Osteocyte (in vitro differentiated cells): ENCODE data around the gene GRK1. TPM values are rescaled to one million over a fixed set of nuclear protein-coding genes. Genes with fewer than 3 reads are reported as not detected.

Source experiments
- DNase-seq: peaks from one replicate; pipeline ENCODE4 v3.0.0; 2021; ENCODE audit warnings: mixed read lengths; ENCODE audit not compliant: unreplicated experiment; ENCODE audit errors: extremely low spot score
- H3K27ac Mint-ChIP-seq: one replicate; pipeline ENCODE4 v1.8.0; 2021; ENCODE audit warnings: mild to moderate bottlenecking, mixed read lengths; ENCODE audit not compliant: unreplicated experiment
- H3K27me3 Mint-ChIP-seq: one replicate; pipeline ENCODE4 v1.8.0; 2021; ENCODE audit warnings: mixed read lengths; ENCODE audit not compliant: unreplicated experiment
- H3K36me3 Mint-ChIP-seq: one replicate; pipeline ENCODE4 v1.8.0; 2021; ENCODE audit warnings: mixed read lengths; ENCODE audit not compliant: unreplicated experiment
- H3K4me1 Mint-ChIP-seq: one replicate; pipeline ENCODE4 v1.8.0; 2021; ENCODE audit warnings: mixed read lengths; ENCODE audit not compliant: unreplicated experiment
- H3K4me3 Mint-ChIP-seq: one replicate; pipeline ENCODE4 v1.8.0; 2021; ENCODE audit warnings: mild to moderate bottlenecking, moderate library complexity, mixed read lengths; ENCODE audit not compliant: unreplicated experiment
- H3K9me3 Mint-ChIP-seq: one replicate; pipeline ENCODE4 v1.8.0; 2021; ENCODE audit warnings: mixed read lengths; ENCODE audit not compliant: unreplicated experiment
- total RNA-seq: library from RNA; stranded (reverse); gene quantifications from 2 replicates; pipeline ENCODE4 v1.2.1, GENCODE V29; 2021
- TF ChIP-seq, protein P1 (sequence below): fragments of 200-600 bp; sonication (generic); IDR thresholded peaks from 2 replicates; pipeline ENCODE4 v1.5.0; 2021; ENCODE audit warnings: antibody characterized with exemption, mild to moderate bottlenecking, moderate library complexity

The GRK1 gene
- total RNA-seq, 1 donor from 2014 or later: not detected

DNA sequence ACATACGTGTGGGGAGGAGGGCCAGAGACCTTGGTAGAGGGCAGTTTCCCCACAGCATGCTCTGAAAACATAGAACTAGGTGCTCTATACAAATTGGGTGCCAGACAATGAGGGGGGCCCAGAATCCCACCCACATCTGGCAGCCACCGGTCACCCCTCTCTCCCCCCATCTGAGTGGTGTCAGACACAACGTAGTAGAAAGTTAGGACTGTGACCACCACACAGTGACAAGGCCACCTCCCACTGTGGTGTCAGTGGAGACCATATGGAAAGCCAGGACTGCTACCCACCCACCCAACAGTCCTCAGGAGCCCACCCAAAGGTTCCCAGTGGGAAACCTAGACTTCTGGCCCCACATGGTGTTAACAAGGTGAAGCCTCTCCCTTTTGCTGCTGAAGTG is 7.0 kb upstream of the GRK1 start:
- Mint-ChIP-seq H3K27ac (no peak overlapping the region), H3K36me3 (peaks cover 2% of the 10 kb centered on the region), H3K9me3 (peaks cover 20% of the 10 kb centered on the region), H3K27me3 (peaks cover 26% of the 10 kb centered on the region), H3K4me1 (no peaks in the 10 kb centered on the region), H3K4me3 (no peak overlapping the region)
- TF ChIP-seq, protein P1, sequence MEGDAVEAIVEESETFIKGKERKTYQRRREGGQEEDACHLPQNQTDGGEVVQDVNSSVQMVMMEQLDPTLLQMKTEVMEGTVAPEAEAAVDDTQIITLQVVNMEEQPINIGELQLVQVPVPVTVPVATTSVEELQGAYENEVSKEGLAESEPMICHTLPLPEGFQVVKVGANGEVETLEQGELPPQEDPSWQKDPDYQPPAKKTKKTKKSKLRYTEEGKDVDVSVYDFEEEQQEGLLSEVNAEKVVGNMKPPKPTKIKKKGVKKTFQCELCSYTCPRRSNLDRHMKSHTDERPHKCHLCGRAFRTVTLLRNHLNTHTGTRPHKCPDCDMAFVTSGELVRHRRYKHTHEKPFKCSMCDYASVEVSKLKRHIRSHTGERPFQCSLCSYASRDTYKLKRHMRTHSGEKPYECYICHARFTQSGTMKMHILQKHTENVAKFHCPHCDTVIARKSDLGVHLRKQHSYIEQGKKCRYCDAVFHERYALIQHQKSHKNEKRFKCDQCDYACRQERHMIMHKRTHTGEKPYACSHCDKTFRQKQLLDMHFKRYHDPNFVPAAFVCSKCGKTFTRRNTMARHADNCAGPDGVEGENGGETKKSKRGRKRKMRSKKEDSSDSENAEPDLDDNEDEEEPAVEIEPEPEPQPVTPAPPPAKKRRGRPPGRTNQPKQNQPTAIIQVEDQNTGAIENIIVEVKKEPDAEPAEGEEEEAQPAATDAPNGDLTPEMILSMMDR: no peak
- DNase-seq: no peak

DNA sequence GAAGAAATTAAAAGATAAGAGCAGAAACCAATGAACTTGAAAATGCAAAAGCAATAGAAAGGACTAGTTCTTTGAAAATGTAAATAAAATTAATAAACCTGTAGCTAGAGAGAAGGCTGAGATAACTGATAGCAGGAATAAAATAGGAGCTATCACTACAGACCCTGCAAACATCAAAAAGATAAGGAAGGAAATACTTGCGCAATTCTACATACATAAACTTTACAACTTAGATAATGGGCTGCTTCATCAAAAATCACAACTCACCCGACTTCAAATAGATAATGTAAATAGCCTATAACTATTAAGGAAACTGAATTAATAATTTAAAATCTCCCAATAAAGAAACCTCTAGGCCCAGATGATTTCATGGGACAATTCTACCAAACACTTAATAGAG is 5.5 kb upstream of the GRK1 start:
- H3K4me1 Mint-ChIP-seq: no peaks in the 10 kb centered on the region
- TF ChIP-seq, protein P1: no peak
- no peak for DNase-seq
- peaks cover 26% of the 10 kb centered on the region for H3K27me3 Mint-ChIP-seq
- H3K36me3 Mint-ChIP-seq: peaks cover 2% of the 10 kb centered on the region
- H3K4me3 Mint-ChIP-seq: no peak overlapping the region
- H3K27ac Mint-ChIP-seq: no peak overlapping the region
- H3K9me3 Mint-ChIP-seq: peaks cover 20% of the 10 kb centered on the region

DNA sequence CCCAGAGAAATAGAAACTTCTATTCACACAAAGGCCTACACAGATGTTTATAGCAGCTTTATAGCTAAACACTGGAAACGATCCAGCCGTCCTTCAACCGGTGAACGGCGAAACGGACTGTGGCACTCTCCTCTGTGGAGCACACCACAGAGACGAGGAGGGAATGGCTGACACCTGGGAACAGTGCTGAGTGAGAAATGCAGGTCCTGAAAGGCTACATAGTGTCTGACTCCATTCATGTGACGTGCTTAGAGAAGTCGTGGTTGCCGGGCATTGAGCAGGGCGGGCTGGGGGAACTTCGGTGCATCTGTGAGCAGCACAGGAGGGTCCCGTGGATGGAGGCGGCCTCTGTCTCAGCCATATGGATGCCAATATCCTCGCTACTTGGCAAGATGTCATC is 3.1 kb upstream of the GRK1 start:
- H3K4me1 Mint-ChIP-seq: no peaks in the 10 kb centered on the region
- TF ChIP-seq, protein P1: no peak
- no peak for DNase-seq
- peaks cover 26% of the 10 kb centered on the region for H3K27me3 Mint-ChIP-seq
- H3K27ac Mint-ChIP-seq: no peak overlapping the region
- no peak overlapping the region for H3K4me3 Mint-ChIP-seq
- H3K36me3 Mint-ChIP-seq: peaks cover 2% of the 10 kb centered on the region
- peaks cover 20% of the 10 kb centered on the region for H3K9me3 Mint-ChIP-seq

DNA sequence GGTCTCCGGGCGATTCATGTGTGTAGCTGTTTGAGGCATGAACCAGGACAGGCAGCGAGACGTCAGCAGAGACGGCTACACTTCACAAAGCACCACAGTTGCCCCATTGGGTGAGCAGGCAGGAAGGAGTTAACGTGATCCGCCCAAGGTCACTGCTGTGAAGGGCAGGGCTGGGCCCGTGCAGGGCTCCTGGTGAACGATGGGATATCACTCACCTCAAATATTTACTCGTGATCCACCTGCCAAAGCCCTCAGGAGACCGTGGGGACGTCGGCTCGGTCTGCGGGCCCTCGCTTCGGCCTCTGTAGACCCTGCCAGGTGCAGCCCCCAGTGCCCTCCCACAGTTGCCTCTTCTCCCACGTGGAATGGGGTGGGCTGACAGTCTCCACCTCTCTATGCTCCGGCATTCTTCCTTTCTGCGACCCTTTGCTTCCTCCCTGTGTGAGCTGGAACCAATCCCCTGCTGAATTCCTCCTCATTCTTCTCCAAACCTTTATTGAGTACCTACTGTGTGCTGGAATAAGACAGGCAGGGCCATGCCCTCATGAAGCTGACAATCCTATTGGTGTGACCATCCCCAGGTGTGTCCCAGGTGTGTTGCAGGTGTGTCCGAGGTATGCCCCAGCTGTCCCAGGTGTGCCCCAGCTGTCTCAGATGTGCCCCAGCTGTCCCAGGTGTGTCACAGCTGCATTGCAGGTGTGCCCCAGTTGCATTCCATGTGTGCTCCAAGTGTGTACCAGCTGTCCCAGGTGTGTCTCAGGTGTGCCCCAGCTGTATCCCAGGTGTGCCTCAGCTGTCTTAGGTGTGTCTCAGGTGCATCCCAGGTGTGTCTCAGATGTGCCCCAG is 2.0 kb upstream of the GRK1 start:
- Mint-ChIP-seq H3K27ac (no peak overlapping the region), H3K36me3 (peaks cover 2% of the 10 kb centered on the region), H3K27me3 (peaks cover 26% of the 10 kb centered on the region), H3K4me3 (no peak overlapping the region), H3K9me3 (peaks cover 20% of the 10 kb centered on the region), H3K4me1 (no peaks in the 10 kb centered on the region)
- TF ChIP-seq, protein P1: no peak
- DNase-seq: no peak

DNA sequence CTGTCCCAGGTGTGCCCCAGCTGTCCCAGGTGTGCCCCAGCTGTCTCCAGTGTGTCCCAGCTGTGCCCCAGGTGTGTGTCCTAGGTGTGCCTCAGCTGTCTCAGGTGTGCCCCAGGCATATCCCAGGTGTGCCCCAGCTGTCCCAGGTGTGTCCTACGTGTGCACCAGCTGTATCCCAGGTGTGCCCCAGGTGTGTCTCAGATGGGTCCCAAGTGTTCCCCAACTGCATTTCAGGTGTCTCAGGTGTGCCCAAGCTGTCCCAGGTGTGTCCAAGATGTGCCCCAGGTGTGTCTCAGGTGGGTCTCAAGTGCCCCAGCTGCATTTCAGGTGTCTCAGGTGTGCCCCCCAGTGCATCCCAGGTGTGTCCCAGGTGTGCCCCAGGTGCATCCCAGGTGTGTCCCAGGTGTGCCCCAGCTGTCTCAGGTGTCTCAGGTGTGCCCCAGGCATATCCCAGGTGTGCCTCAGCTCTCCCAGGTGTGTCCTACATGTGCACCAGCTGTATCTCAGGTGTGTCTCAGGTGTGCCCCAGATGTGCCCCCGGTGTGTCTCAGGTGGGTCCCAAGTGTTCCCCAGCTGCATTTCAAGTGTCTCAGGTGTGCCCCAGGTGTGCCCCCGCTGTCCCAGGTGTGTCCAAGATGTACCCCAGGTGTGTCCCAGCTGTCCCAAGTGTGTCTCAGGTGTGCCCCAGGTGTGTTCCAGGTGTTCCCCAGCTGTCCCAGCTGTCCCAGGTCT is 1.3 kb upstream of the GRK1 start:
- Mint-ChIP-seq H3K36me3 (peaks cover under 1% of the 10 kb centered on the region), H3K27ac (no peak overlapping the region), H3K4me1 (no peaks in the 10 kb centered on the region), H3K9me3 (peaks cover 18% of the 10 kb centered on the region), H3K27me3 (peaks cover 23% of the 10 kb centered on the region), H3K4me3 (no peak overlapping the region)
- DNase-seq: no peak
- TF ChIP-seq, protein P1: no peak
